ENCODE results near the gene DNAH12.

DNAH12 gene

GRCh38 chr3:57292159-57292896 is 251.8 kb downstream of the DNAH12 start, which contains the start of gene ASB14:
Gene ASB14, minus strand, starts transcription at chr3:57292685. Its CDS starts 652 bp downstream, at chr3:57292033.
- TF ChIP-seq, protein P1, sequence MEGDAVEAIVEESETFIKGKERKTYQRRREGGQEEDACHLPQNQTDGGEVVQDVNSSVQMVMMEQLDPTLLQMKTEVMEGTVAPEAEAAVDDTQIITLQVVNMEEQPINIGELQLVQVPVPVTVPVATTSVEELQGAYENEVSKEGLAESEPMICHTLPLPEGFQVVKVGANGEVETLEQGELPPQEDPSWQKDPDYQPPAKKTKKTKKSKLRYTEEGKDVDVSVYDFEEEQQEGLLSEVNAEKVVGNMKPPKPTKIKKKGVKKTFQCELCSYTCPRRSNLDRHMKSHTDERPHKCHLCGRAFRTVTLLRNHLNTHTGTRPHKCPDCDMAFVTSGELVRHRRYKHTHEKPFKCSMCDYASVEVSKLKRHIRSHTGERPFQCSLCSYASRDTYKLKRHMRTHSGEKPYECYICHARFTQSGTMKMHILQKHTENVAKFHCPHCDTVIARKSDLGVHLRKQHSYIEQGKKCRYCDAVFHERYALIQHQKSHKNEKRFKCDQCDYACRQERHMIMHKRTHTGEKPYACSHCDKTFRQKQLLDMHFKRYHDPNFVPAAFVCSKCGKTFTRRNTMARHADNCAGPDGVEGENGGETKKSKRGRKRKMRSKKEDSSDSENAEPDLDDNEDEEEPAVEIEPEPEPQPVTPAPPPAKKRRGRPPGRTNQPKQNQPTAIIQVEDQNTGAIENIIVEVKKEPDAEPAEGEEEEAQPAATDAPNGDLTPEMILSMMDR (conservative IDR thresholded peaks at IDR 0.05; ENCODE audit: low read depth, low read length): no peak
- DNase-seq (ENCODE audit: low read depth): no peak

GRCh38 chr3:57288403-57288802 is 255.7 kb downstream of the DNAH12 start:
- H3K4me3 ChIP-seq (ENCODE audit: low read length): no peak overlapping the region
- TF ChIP-seq, protein P1 (conservative IDR thresholded peaks at IDR 0.05; ENCODE audit: low read depth, low read length): no peak
- no peak for DNase-seq (ENCODE audit: low read depth)

More at GRCh38 chr3:57292159-57292896, 251.8 kb downstream of the DNAH12 start, which contains the start of gene ASB14:
- no peak within 1 kb of the TSS for H3K4me3 ChIP-seq (ENCODE audit: low read length)

DNA sequence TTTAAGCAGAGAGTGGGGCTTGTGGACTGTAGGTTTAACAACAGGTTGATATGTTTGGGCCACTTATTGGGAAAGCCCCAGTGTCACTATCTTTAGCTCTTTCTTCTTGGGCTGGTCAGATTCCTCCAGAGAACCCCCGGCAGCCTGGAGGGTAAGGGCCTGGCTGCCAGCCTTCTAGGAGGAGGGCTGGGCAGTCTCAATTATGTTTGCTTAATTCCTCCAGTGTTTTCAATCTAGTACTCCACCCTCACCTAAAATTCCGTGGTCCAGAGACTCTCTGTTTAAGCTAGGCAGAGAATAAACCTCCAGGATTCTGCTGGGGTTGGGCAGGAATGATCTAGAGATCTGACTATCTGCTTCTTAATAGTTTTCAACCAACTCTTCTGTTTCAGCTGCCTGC is 256.9 kb downstream of the DNAH12 start:
- TF ChIP-seq, protein P1 (conservative IDR thresholded peaks at IDR 0.05; ENCODE audit: low read depth, low read length): no peak
- no peak overlapping the region for H3K4me3 ChIP-seq (ENCODE audit: low read length)
- no peak for DNase-seq (ENCODE audit: low read depth)

DNA sequence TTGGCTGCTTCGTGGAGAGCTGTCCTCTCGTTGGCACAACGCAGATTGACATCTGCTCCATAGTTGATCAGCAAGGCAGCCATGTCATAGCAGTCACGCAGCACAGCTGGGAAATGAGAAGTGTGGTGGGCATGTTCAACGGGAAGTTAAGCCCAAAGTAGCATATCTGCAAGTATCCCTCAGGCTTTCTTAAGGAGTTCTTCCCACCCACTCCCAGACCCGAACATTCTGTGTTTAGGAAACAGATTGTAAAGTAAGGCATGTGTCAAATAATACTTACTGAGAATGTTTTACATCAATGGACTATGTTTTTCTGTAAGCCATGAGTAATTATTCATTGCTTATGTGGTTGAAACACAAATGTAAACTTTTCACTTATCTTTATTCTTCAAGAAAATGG is 260.8 kb downstream of the DNAH12 start:
- TF ChIP-seq, protein P1 (conservative IDR thresholded peaks at IDR 0.05; ENCODE audit: low read depth, low read length): no peak
- no peak overlapping the region for H3K4me3 ChIP-seq (ENCODE audit: low read length)
- no peak for DNase-seq (ENCODE audit: low read depth)

DNA sequence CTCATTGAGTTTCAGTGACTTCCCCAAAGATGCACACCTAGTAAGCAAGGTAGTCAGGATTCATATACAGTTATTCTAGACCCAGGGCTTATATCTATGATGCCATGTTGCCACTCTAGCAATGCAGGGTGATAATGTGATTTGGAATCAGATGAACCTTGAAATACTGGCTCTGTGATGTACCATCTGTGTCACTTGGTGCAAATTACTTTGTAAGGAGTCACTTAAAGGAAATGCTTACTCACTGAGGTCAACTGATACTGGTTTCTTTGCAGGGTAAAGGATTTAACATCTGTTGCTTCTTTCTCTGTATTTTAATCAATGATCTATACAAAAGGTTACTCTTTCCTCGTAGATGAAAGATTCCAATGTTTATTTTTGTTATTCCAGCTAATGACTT is 262.4 kb downstream of the DNAH12 start:
- TF ChIP-seq, protein P1 (conservative IDR thresholded peaks at IDR 0.05; ENCODE audit: low read depth, low read length): no peak
- H3K4me3 ChIP-seq (ENCODE audit: low read length): no peak overlapping the region
- DNase-seq (ENCODE audit: low read depth): no peak

DNA sequence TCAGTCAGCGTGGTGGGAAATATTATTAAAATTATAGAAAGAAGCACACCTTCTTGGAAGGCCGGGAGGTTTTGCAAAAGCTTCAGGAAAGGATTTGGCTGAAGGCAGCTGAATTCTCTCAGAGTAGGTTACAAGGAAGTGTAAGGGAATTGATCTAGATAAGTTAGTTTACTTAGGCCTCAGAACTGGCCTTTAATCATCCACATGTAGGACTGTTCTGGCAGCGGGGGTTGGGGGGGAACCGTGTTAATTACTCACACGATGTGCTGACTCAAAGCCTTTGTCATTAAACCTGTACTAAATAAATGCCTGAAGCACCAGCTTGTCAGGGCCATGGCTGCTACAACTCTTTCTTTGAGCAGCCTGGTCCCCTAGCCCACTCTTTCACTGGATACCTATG is 264.5 kb downstream of the DNAH12 start:
- DNase-seq (ENCODE audit: low read depth): no peak
- H3K4me3 ChIP-seq (ENCODE audit: low read length): no peak overlapping the region
- TF ChIP-seq, protein P1 (conservative IDR thresholded peaks at IDR 0.05; ENCODE audit: low read depth, low read length): no peak

DNA sequence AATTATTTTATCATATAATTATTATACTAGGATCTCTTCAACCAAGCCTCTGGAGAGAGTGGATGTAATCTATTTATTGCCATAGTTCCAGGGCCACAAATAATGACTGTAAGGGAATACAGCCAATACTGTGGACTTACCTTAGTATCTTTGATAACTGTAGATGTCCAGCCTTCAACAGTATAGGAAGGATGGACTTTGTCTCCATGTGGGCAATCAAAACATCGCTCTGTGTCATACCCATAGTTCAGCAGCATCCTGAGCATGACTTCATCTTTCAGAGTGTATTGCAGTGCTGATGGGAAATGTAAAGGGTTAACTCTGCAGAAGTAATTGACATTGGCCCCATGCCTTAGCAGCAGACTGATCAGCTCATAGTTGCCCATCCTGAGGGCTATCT is 265.9 kb downstream of the DNAH12 start:
- DNase-seq (ENCODE audit: low read depth): no peak
- no peak overlapping the region for H3K4me3 ChIP-seq (ENCODE audit: low read length)
- TF ChIP-seq, protein P1 (conservative IDR thresholded peaks at IDR 0.05; ENCODE audit: low read depth, low read length): no peak
